HG03159 (cell line): ENCODE results near the gene MRPS10.
"Not testable (repeated sequence)": the region's sequence is repeated elsewhere in the genome, so short reads cannot be mapped to it uniquely, and the experiment has no call there.

Experiments used
- ATAC-seq: cut with Tn5 transposase; IDR thresholded peaks from one replicate; pipeline ENCODE4 v1.9.1; 2021; ENCODE audit warnings: mild to moderate bottlenecking, moderate library complexity; ENCODE audit not compliant: unreplicated experiment

MRPS10 gene

GRCh38 chr6:42179945-42180313, 37.7 kb downstream of the MRPS10 start:
- ATAC-seq: no peak

- ATAC-seq: no peak
These were observed 38.3 kb downstream of the MRPS10 start for GRCh38 chr6:42179261-42179944.

GRCh38 chr6:42177514-42178364, 39.9 kb downstream of the MRPS10 start:
- no peak for ATAC-seq

DNA sequence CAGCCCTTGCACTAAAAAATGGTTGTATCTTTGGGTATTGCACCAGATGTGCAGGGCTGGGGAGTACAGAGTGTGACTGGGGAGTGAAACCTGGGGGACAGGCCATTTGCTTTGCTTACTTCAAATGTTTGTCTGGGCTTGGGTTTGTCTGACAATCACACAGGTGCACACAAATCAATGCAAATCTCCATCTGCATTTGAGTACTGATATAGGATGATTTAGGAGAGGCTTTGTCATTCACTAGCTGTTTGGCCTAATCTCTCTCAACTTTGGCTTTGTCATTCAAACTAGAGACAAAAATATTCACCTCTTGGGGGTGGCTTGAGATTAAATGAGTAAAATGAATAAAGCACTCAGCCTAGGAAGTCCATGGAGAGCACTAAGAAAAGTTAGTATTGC, 40.7 kb downstream of the MRPS10 start:
- ATAC-seq: no peak

DNA sequence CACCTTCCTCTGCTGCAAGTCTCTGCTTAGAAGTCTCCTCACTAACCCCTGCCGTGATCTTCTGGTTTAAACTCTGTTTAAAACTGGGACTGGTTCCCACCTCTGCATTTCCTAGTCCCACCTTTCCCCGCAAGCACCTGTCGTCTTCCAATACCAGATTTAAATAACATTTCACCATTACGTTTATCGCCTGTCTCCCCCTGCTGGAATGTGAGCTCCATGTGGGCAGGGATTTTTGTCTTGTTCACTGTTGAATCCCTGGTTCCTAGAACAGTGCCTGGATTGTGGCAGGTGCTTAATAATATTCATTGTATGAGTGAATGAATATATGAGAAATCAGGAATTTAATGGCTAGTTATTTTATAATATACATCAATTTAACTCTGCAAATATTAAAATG, 41.8 kb downstream of the MRPS10 start:
- no peak for ATAC-seq

DNA sequence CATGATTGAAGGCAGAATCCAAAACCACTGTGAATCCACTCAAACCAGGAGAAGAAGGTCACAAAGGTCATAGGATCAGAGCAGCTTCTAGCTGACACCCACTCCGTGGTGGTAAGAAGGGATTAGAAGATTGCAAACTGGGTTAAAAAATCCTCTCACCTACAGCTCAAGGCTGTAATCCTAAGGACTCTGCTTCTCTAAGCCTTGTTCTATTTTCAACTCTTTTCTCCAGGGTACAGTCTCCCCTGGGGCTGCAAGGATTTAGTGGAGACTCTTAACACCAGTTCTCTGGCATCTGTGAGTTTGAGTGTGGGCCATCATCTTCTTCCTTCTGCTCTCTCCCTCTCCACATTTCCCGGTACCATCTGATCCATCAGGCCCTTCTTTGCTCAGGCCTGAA, 44.6 kb downstream of the MRPS10 start, which contains the start of gene GUCA1A:
GUCA1A (plus strand) TSS at position 264 of the 400 bp plus-strand sequence. CDS start 250 bp downstream, outside the sequence.
- no peak for ATAC-seq

DNA sequence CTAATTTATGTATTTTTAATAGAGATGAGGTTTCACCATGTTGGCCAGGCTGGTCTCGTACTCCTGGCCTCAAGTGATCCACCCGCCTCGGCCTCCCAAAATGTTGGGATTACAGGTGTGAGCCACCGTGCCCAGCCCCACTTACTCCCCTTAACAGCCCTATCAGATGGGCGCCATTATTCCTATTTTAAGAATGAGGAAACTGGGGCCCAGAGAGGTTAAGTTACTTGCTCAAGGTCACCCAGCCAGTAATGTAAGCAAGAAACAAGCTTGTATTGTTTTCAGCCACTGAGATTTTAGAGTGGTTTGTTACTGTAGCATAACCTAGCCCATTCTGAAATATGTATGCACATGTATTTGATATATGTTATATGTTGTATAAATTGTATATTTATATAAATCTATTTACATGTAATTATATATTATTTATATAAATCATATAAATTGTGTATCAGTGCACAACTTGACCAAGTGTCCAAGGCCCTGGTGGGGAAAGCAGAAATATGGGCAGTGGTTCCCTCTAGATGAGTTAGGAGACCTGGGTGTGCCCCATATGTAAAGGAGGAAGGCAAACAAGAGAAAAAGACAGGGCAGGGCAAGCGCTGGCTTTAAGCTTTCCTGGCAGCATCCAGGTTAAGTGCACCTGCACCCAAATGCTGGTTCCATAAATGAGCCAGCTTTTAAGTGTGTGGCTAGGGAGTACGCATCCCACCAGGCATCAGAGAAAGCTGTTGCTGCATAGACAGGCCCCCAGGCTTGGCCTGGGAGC, 45.7 kb downstream of the MRPS10 start:
- ATAC-seq: no peak

DNA sequence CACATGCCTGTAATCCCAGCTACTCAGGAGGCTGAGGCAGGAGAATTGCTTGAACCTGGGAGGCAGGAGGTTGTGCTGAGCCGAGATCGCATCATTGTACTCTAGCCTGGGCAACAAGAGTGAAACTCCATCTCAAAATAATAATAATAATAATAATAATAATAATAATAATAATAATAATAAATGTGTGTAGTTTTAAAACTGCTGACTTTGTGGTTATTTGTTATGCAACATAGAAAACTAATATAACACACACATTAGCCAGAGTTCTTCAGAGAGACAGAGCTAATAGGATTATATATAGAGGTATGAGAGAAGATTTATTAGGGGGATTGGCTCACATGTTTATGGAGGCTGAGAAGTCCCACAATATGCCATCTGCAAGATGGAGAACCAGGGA, 47.9 kb downstream of the MRPS10 start:
- ATAC-seq: not testable (repeated sequence)

DNA sequence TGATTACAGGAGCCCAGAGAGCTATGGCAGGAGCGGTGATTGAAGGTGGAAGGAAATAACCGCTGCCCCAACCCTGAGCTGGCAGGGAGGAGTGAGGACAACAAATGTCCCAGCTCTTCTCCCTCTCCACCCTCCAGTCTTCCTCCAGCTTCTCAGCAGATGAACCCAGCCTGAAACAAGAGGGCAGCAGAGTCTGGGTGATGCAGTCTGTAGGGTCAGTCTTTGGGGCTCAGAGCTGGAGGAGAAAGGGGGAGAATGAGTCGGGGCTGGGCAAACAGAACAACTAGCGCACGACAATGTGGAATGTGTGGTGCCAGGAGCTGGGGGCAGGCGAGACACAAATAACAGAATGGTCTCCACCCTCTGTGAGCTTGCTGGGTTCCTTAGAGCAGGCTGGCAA, 49.0 kb downstream of the MRPS10 start:
- ATAC-seq: no peak

- ATAC-seq: no peak
These were observed 51.1 kb downstream of the MRPS10 start for GRCh38 chr6:42166444-42167141.

GRCh38 chr6:42165016-42165415, 52.6 kb downstream of the MRPS10 start:
- ATAC-seq: no peak

- no peak for ATAC-seq
These were observed 53.7 kb downstream of the MRPS10 start for GRCh38 chr6:42163981-42164380.

DNA sequence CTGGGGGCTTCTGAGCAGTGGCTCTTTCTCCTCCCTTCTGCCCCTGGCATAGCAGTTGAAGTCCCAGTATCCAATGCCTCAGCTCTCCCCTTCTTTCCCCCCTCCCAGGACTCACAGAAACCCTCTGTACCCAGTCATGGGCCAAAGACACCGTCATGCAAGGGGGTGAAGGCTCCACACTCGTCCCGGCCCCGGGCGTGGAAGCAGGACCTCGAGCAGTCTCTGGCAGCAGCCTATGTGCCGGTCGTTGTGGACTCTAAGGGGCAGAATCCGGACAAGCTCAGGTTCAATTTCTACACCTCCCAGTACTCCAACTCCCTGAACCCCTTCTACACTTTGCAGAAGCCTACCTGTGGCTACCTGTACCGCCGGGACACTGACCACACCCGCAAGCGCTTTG, 54.8 kb downstream of the MRPS10 start:
- no peak for ATAC-seq

DNA sequence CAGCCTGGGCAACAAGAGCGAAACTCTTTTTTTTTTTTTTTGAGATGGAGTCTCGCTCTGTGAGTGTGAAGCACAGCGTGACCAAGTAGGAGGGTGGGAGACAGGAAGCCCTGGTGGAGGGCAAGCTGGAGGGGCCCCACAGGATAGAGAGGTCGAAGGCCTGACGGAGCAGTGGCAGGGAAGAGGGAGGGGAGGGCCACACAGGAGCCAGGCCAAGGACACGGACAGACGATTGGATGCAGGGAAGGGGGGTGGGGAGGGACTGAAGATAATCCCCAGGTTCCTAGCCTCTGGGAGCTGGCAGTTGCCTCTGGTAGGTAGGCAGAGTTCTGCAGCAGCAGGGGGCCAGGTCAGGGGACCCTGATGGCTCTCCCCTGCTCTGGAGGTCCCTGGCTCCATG, 55.3 kb downstream of the MRPS10 start:
- ATAC-seq: no peak

- no peak for ATAC-seq
These were observed 58.1 kb downstream of the MRPS10 start for GRCh38 chr6:42159431-42160024.

GRCh38 chr6:42158631-42159030, 59.0 kb downstream of the MRPS10 start:
- no peak for ATAC-seq

GRCh38 chr6:42158011-42158410, 59.6 kb downstream of the MRPS10 start:
- no peak for ATAC-seq
